NCI-H1417 (cell line): Measurements from ENCODE around the gene SHANK1.

Source experiments
- DNase-seq, 3 experiments: peaks; one replicate each; lab custom pipeline; 2025; lab: John Stamatoyannopoulos, UW

The SHANK1 gene

DNA sequence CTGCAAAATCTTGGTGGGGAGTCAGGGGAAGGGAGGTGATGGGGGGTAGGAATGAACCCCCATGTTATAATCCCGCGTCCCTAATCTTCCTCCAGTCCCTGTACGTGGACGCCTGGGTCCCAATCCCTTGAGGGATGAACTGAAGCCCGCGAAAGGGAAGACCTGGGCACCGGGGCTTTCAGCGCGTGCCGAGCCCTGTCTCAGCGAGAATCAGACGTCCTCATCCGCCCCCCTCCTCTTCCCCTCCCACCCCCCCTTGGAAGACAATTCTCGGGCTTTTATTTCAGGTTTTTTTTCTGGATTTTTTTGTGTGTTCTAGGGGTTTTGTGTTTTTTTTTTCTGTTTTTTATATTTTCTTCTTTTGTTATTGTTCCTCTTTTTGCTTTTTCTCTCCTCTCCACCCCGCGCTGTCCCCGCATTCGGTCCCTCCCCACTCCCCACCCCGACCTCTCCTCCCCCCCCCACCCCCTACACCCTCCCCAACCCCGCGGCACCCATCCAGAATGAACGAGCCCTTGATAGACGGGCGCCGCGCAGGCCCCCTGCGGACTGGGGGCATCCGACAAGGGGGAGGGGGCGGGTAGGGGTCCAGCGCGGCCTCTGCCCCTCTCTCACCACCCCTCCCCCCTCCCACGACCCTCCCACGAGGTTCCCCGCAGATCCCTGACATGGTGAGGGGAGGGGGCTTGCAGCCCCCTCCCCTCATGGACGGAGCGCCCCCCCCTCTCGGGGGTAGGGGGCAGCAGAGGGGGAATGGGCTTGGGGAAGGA, 60.1 kb downstream of the SHANK1 start:
- DNase-seq, result peak in 2 of 3 experiments; percentile 15 to 19

DNA sequence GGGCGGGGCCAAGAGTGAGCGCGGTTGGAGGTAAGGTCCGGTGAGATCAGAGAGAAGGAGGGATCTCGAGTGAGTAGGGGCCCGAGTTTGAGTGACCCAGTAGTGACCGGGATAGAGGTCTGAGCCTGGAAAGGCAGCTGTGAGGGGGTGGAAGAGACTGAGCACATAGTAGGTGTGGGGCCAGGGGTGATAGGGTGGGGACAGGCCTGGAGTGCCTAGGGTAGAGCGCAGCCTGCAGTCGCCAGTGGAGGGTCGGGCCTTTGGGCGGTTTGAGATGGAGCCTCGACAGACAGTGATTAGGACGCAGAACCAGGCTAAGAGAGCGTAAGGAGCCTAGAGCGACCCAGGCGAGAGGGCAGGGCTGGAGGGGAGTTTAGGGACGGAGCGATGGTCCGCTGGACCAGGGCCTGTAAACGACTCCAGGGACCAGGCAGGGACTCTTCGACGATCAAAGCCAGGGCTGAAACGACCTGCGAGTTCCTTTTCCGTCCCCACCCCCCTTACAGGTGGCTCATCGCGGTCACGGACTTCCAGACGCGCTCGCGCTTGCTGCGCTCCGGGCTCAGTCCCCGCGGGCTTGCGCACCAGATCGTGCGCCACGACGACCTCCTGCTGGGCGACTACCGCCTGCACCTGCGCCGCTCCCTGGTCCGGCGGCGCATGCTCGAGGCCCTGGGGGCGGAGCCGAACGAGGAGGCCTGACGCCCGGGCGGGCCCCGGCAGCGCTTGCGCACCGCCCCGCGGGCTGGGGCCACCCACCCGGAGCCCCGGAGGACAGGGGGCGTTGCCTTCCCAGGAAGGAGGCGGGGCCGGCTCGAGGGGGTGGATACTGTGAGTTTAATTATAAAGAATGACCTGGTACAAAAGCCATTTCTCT, 60.9 kb downstream of the SHANK1 start:
- DNase-seq, result peak; percentile 71 to 96 (median 95)

DNA sequence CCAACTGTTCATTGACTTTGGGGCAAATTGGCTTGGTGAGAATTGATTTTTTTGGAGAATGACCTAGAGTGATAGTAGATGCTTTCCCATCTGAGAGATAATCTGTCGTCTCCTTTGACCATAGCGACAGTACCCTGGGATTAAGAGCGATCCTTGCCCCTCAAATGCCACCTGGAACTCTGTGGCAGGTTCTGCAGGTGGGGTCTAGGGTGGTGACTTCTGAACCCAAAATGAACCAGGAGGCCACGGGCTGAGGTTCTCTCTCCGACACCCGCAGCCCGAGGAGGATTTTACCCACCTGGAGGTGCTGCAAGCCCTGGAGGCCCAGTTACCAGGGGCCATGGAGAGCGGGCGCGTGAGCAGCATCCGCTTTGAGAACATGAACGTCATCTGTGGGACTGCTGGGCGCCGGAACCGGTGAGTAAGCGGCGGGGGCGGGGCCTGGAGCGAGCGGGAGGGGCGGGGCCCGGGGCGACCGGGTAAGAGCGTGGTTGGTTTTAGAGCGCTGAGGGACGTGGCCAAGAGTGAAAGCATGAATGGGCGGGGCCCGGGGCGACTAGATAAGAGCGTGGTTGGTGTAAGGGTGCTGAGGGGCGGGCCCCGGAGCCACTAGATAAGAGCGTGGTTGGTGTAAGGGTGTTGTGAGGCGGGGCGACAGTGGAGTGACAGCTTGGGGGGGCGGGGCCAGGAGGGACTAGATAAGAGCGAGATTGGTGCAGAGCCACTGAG, 61.7 kb downstream of the SHANK1 start:
- DNase-seq, result peak; percentile 23 to 100 (median 99)

DNA sequence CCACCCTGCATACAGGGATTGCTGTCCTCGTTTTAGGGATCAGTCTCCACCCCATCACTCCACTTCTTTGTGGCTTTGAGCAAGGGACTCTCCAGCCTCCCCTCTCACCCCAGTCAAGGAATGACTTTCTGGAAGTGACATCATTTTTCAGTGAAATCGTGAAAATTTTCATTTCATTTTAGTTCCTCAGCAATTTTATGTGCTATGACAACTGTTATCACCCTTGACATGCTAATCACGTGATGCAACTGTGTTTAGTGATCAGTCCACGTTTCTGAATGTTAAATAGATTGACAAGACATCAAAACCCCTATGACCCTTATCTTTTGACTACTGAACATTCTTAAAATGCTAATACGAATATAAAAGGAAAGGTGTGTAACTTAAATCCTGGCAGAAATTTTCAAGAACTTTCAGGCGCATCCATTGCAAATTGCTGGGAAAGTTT, 62.4 kb downstream of the SHANK1 start:
- DNase-seq, result no peak

DNA sequence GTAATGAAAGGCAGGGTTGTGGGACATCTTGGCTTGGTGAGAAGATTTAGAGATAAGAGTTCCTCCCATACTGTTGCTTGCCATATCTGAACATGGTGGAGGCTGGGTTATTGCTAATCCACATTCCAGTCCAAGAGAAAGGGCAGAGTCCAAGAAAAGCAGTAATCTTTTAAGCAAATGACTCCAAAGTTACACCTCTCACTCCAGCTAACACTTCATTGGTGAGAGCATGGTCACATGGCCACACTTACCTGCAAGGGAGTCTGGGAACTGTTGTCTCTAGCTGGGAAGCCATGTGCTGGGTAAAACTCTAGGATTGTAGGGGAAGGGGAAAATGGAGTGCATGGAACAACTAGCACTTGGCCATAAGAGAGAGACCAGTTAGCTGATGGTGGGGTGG, 64.7 kb downstream of the SHANK1 start:
- no peak for DNase-seq

DNA sequence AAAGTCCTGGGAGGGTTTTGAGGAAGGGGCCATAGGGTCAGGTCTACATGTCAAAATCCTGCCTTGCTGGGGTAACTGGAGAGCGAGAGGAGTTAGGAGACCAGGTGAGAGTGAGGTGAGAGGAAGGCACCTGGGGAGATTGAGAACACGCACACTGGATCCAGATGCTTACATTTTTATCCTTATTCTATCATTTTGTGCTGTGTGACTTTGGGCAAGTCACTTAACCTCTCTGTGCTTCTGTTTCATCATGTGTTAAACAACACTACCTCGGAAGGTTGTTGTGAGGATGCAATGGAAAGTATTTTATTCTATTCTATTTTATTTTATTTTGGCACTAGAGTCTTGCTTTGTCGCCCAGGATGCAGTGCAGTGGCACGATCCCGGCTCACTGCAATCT, 66.9 kb downstream of the SHANK1 start:
- no peak for DNase-seq

DNA sequence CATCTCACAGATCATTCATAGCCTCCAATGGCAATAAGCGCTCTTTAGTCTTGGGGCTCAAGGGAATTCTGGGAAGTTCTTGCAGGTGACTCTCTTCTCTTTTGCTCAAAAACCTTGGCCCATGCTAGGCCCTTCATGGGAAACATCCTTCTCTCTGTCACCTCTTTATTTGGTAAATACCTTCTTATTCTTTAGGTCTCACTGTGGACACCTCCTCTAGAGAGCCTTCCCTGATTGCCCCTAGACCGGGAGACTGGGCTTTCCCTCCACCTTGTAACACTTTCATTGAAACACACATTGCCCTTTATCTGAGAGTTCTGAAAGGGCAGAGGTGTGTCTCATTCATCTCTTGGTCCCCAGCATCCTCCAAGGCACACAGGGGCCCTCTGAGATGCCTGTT, 68.4 kb downstream of the SHANK1 start:
- DNase-seq, result no peak

DNA sequence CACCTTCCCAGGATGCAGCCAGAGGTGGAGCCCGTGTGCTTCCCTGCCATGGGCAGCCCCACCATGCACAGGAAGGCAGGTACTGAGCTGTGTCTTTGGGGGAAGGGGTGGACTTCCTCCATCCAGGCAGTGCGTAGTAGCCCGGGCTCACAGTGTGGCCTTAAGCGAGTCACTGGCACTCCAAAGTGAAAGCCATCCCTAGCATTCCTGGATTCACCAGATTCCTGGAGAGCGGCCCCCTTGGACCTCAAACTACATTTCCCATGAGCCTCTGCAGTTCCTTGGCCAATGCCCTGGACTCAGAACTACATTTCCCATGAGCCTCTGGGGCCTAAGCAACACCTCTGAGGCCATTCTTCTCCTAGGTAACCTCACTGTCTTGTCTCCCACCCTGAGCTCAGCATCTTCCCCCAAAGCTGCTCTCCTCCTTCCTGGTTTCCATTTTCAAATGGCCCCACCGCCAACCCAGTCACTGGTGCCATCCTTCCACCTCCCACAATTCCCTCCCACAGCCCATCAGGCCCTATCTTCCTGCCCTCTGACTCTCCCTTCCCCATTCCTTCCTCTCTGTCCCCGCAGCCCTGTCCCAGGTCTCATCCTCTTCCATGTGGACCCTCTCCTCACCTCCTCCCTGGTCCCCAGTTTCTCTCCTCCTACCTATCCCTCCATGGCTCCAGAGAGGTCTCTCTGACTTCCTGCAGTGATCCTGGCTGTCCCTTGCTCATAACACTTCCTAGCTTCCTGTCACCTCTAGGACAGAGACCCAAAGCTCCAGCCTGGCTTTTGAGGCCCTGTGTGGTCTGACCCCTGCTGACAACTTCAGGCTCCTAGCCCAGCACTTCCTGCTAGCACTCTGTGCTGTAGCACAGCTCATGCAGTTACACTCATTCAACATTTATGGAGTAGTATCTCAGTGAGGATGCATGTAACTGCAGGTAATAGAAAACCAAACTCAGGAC, 69.9 kb downstream of the SHANK1 start, which contains the start of gene C19orf81:
TSS of gene C19orf81 (plus strand) at position 13 of the 959 bp plus-strand sequence. CDS start at position 13, 0 bp downstream.
- DNase-seq, result peak in 1 of 3 experiments; percentile 26

DNA sequence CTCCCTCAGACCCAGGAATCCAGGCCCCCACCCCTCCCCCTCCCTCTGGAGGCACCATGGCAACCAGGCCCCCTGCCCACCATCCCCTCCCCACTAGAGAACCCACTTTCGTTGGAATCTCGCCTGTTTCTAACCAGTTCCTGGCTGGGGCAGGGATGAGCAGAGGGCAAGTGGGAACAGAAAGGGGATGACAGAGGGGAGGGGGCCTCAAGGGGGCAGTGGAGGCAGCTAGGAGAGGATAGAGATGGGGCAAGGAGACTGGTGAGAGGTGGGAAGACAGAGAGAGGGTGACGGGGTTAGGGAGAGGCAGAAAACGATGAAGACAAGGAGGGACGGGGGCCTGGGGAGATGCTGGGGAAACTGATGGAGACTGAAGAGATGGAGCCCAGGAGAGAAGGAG, 70.9 kb downstream of the SHANK1 start:
- no peak for DNase-seq

DNA sequence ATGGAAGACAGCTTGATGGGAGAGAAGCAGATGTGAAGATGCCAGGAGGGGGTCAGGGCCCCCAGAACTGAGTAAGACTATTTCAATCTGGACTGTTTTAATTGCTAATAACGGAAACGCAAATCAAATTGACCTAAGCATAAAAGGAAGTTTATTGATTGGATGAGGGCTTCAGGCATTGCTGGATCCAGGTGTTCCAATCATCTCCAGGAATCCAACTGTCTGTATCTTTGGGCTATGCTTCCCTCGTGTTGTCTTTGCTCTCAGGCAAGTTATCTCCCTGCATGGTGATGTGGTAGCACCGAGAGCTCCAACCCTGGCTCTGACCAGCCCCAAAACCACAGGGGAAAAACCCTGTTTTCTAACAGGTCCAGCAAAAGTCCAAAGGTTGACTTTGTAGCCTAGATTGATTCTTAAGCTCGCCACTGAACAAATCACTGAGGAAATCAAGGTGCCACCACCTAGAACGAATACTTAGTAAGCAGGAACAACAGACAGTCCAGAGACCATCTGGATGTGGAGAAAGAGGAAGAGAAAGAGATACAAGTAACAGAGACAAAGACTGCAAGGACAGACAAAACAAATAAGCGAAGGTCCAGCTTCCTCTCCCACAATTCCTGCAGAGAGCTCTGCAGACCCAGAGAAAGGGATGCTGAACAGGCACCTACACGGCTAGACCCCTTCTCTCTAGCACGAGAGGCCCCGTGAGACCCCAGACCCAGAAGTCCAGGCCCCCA, 71.6 kb downstream of the SHANK1 start:
- no peak for DNase-seq

DNA sequence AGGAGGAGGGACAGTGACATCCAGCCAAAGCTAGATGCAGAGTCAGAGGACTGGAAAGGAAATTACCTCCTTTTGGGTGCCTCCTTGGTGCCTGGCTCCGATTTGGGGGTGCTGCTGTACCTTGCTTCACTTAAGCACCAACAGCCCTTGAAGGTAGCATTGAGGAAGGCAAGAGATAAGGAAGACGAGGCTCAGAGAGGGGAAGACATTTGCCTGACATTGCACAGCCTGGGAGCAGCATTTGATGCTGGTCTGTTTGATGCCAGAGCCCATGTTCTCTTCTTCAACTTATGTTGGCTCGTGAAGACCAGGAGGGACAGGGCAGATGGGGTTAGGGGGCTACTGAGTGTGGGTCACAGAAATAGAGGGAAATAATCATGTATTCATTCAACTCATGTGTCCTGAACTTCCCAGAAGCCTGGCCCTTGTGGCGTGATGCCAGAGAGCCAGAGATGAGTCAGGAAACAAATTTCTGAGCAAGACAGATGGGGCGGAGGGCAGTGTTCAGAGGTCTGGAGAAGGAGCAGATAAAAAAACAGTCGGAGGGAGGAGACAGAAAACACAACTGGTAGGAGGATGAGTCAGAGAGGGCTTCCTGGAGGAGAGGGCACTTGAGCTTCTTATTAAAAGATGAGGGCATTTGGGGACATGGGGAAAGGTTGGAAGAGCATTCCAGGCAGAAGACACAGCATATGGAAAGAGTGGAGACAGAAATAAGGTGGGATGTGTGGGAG, 73.4 kb downstream of the SHANK1 start:
- DNase-seq, result no peak

DNA sequence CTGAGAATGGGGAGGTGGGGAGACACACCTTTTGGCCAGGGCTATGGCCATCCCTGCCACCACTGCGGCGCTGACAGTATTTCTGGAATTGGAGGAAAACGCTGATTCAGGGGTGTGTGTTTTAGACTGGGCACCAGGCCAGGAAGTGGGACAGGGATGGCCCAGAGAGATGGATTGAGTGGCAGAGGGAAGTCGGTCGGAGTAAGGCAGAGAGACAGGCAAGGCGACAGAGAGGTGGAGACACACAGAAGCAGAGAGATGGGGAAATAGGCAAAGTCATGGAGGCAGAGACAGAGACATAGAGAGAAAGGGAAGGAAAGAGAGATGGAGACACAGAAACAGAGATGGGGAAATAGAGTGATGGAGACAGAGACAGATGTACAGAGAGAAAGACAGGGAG, 74.5 kb downstream of the SHANK1 start:
- DNase-seq, result no peak

DNA sequence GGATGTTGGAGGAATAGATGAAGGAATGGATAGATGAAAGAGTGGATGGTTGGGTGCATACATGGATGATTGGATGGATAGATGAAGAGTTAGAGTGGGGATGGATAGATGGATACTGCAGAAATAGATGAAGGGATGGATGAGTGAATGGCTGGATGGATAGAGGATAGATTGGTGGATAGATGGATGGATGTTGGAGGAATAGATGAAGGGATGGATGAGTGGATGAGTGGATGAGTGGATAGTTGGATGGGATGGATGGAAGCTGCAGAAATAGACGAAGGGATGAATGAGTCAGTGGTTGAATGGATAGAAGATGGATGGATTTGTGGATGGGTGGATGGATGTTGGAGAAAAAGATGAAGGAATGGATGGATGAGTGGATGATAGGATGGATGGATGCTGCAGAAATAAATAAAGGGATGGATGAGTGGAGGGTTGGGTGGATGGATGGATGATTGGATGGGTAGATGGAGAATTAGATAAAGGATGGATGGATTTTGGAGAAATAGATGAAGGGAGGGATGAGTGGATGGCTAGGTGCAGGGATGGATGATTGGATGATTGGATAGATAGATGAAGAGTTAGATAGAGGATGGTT, 75.2 kb downstream of the SHANK1 start:
- DNase-seq, result no peak

DNA sequence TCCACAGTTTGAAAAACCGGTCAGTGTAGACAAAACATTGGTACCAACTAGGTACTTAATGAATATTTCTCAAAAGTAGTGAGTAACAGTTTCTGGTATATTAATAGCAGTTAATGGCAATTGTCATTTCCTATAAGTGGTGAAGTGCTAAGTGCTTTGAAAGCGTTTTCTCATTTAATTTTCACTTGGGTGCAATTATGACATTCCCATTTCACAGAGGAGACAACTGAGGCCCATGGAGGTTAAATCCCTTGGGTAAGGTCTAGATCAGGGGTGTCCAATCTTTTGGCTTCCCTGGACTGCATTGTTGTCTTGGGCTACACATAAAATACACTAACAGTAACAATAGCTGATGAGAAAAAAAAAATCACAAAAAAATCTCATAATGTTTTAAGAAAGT, 79.2 kb downstream of the SHANK1 start:
- DNase-seq, result no peak

DNA sequence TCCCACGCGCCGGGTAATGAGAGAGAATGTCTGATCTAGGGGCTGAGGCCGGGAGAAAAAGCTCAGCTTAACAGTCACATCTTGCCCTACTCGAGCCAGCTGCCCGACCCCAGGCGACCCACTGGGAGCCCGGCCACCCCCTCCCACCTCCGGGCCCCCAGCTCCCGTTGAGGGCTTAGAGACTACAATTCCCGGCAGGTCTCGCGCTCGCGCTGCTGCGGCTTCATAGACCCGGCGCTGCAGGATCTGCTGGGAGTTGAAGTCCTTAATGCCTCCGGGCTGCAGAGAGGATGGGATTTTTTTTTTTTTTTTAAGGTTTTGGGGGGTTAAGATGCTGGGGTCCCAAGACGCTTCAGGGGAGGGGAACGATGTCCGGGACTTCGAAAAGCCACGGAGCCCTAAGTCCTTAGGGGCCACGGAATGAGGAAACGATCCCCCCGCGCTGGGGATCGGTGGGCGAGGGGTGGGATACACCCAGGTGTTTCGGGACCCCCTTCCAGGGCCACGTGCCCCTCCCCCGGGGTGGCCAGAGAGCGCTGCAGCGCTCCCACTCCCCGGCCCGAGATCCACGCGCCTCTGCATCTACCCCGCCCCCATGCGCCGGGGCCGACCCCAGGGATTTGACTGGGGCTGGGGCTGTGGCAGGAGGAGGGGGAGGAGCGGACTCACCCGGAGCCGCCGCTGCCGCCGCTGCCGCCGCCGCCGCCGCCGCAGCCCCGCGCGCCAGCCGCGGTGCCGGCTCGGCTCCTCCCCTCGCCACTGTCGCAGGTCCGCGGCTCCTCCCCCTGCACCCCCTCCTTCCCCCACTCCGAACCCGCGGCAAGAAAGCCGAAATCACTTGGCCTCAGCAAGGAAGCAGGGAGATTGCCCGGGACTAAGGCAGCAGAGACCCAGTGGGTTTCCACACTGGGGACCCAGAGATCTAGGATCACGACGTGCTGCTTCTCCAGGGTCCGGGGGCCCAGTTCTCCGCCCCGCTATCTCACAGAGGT, 80.2 kb downstream of the SHANK1 start, which contains the start of gene SYT3:
TSS of gene SYT3 (minus strand) at position 761 of the 992 bp plus-strand sequence. CDS start 2,470 bp downstream, outside the sequence.
- peak in 2 of 3 experiments; percentile 68 to 76 for DNase-seq

DNA sequence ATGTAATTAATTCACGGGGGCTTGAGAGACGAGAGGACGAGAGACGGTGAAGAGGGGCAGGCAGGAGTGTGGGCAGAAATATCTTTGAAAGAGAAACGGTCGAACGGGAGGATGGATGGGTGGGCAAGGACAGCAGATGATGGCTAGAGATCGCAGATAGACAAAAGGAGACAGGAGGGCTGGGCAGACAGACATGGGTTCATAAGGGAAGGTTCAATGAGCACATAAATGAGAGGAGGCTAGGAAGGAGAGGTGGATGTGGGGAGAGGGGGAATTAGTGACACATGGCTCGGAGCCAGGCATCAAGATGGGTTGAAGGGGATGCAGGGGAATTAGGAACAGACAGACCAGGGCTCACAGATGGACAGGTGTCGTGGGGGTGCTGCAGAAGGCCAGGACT, 81.0 kb downstream of the SHANK1 start:
- DNase-seq, result no peak

DNA sequence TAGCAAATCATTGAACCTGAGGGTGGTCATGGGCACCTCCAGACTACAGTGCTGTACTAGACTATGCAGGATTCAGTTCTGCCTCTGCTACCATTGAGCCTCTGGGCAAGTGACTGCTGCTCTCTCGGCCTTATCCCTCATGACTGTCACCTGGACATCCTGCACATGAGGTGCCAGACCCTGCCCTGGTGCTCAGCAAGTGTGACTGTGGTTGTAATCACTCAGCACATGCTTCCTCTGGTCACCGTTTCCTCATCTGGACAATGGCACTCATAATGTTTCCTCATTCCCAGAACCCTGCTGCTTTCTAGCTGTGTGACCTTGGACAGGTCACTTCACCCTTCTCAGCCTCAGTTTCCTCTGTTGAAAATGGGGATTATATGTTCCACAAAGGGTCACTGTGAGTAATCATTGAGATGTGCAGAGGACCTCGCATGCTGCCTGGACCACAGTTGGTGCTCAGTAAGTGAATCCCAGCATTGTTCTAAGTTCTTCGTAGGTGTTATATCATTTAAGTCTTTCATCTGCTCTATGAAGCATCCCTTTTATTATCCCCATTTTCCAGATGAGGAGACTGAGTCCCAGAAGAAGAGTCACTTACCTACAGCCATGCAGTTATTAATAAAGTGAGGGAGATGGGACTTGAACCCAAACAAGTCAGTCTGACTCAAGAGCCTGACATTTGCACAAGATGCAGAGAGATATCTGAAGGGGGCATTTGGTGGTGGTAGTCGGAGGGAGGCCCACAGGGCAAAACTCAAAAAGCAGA, 83.1 kb downstream of the SHANK1 start:
- no peak for DNase-seq
